DMS153 (cell line): ENCODE results near the gene TMEM131.
"Not testable (repeated sequence)": the region's sequence is repeated elsewhere in the genome, so short reads cannot be mapped to it uniquely, and the experiment has no call there.

Experiments used
- DNase-seq: peaks from one replicate; lab custom pipeline; 2025; lab: John Stamatoyannopoulos, UW

The TMEM131 gene

DNA sequence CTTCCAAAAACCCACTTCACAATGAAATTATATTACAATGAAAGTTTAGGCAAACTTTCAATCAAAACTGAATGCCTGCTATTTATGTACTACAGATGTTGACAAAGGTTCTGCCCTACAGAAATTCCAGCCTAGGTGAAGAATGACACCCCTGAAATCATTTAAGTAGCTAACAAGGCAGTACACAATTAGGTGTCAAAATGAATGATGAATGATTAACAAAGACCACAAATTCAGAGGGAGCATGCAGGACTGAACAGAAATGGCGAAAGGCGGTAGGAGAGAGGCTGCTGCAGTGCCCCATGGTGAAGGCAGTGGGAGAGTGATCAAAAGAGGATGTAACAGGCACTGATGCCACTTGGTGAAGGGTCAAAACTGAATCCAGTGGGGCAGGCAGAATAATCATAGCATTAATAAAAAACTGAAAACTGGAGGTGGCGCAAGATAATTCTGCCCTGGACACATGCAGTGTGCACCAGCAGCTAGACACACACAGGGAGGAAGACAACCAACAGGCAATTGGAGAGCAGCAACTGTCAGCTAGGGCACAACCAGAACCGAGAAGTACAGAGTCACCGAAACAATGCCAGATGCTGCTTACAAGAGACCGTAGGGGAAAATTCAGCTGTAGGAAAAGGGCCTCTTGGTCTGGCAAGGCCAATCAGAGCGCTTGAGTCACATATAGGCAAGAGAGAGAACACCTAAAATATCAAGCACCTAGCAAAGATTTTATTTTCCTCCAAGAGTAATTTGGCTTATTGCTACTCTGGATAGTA, 4.5 kb downstream of the TMEM131 start:
- DNase-seq: no peak

DNA sequence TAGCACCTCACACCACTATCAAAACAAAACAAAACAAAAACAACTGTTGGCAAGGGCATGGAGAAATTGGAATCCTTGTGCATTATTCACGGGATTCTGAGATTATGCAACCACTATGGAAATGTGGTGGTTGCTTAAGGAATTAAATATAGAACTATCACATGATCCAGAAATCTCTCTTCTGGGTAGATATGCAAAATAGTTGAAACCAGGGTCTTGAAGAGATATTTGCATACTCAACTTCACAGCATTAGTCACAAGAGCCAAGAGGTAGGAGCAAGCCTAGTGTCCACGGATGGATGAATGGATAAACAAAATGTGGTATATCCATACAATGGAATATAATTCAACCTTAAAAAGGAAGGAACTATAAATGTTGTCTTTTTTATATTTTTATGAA, 7.0 kb downstream of the TMEM131 start:
- DNase-seq: no peak

DNA sequence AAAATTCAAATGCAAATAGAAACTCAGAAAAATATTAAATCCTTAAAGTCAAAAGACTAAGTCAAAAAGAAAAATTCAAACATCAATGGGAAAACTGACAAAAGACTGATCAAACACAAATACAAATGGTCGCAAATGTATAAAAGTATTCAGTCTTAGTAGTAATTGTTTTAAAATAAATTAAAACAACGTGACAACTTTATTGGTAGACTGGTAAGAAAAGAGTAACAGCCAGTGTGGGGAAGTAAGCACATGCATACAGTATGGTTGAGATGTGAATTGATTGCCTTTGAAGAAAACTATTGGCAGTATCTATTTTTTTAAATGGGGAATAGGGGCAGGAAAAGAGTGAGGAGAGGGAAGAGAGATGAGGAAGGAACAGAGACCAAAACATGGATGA, 9.8 kb downstream of the TMEM131 start:
- DNase-seq: no peak

DNA sequence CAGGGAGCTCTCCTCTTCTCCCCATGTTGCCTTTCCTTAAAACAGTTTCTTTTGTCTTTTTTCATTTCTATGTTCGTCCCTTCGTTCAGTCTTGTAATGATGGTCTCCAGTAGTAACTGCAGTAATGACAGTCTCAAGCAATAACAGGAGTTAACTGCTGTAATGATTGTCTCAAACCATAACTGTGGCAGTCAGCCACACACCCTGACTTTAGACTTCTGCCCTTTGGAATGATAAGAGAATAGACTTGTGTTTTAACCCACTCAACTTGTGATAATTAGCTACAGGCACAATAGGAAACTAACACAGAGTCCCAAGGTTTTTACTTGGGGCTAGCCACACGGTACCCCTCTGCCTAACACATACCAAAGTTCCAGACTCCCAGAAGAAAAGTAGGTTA, 12.1 kb downstream of the TMEM131 start:
- DNase-seq: no peak

DNA sequence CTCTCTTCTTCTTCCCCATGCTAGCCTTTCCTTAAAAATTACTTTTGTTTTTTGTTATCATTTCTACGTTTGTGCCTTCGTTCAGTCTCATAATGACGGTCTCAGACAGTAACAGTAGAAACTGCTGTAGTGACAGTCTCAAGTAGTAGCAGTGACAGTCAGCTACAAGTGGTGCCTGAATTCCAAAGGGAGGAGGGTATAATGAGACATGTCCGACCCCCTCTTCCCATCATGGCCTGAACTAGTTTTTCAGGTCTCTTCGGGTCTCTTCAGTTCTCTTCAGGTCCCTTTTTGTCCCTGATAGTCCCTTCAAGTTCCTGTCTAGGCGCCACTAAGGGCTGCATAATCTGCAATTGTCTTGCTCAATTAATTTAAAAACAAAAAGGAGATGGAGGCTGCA, 12.6 kb downstream of the TMEM131 start:
- no peak for DNase-seq

DNA sequence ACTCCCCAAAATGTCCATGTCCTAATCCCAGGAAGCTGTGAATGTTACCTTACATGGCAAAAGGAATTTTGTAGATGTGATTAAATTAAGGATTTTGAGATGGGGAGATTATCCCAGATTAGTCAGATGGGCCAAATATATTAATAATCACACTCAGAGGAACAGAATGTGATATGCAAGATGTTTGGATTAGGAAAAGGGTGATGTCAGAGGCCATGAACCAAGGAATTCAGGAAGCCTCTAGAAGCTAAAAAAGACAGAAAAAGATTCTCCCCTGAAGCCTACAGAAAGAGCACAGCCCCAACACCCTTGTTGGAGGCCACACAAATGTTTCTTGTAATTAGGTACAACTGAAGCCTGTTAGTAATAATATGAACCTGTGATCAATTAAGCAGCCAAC, 13.1 kb downstream of the TMEM131 start:
- no peak for DNase-seq

DNA sequence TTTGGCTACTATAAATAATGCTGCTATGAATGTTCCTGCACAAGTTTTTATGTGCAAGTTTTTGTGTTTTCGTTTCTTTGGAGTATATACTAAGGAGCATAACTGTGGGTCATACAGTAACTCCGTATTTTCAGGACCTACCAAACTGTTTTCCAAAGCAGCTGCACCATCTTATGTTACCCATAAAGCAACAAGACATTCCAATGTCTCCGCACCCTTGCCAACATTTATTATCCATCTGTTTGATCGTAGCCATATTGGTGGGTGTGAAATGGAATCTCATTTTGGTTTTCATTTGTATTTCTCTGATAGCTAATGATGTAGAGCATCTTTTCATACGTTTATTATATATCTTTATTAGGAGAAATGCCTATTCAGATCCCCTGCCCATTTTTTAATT, 13.8 kb downstream of the TMEM131 start:
- no peak for DNase-seq

DNA sequence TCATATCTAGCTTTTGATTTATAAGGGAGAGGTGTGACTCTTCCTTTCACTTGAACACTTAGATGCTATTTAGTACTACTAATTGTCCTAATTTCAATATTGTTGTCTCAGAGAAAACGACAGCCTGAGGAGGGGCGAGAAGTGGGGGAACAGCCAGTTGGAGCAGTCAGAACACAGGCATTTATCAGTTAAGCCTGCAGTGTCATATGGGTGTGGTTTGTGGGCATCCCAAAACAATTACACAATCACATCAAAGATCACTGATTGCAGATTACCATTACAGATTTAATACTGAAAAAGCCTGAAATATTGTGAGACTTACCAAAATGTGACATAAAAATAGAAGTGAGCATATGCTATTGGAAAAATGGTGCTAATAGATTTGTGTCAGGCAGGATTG, 15.8 kb downstream of the TMEM131 start:
- no peak for DNase-seq

DNA sequence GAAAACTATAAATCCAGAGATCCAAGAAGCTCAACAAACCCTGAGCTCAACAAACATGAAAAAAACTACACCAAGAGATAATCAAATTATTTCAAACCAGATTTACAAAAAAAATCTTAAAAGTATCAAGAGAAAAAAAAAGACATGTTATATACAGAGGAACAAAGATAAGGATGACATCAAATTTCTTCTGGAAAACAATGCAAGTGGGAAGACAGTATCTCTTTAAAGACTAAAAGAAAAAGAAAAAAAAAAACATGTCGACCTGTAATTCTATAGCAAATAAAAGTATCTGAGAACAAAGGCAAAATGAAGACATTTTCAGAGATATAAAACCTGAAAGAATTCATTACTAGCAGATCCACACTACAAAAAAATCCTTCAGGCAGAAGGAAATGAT, 21.3 kb downstream of the TMEM131 start:
- no peak for DNase-seq

DNA sequence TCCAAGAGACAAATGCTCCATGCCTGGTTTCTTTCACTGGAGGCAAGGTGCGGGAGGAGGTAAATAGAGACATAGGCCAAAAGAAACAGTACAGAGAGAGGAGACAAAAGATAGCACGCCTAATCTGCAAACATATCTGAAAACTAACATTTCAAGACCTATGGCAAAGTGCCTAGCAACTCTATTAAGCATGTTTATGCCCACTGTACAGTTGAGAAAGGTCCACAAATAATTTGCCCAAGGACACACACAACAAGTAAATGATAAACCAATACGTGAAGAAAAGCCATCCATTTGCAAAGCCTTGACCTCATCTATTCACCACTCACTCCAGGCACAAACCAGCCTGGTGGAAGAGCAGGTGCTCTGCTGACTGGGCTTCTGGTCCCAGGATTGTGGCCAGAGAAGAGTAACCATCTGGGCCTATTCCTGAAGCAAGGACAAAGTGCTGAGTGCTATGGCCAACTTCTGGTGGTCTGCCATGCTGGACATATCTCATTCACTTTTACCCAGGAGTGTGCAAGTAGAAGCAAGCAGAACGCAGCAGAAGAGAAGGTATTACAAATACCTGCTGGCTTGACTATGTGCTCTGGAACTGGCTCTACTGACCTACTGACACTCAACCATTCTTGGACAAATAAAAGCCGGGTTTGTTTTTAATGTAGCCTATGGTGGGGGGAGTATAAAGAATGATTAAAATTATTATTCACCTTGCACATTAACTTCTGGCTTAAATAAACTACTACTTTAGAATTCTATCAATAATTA, 25.3 kb downstream of the TMEM131 start:
- DNase-seq: no peak

DNA sequence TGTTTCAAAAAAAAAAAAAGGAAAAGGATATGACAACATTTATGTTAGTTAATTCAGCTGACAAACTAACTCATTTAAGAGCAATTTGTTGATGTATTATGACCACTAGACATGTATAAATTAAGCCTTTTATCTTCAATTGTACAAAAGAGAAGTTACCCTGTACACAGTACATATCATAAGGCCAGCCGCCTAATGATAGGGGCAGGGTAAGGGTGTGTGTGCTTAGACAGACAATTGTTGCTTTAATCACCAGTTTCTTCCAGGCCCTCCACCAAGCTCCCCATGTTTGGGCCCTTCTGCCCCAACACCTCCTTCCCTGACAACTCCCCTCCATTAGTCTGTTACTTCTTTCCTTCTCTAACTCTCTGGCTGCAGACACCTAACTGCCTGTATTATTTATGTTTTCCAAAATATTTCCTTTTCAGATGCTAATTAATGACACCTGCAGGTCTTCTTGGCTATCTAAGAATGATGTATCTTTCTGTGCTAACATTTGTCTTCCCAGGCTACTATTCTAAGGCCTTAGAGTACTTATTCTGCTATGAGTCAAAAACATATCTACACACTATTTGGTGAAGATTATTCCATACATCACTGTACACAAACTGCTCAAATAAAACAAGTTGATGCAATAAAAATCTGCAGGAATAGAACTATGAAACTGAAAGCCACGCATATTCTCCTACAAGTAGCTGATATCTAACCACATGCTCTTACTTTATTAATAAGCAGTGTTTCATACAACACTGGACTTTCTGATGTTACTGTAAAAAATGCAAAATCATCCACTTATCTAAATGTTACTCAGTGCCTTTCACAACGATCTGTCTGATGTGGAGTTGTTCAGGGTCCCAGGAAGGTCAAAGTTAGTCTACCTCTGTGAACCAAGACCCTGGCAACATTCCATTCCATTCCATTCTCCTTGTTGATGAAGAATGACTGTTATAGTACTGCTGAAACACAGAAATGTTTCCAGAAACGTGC, 26.4 kb downstream of the TMEM131 start:
- DNase-seq: no peak

DNA sequence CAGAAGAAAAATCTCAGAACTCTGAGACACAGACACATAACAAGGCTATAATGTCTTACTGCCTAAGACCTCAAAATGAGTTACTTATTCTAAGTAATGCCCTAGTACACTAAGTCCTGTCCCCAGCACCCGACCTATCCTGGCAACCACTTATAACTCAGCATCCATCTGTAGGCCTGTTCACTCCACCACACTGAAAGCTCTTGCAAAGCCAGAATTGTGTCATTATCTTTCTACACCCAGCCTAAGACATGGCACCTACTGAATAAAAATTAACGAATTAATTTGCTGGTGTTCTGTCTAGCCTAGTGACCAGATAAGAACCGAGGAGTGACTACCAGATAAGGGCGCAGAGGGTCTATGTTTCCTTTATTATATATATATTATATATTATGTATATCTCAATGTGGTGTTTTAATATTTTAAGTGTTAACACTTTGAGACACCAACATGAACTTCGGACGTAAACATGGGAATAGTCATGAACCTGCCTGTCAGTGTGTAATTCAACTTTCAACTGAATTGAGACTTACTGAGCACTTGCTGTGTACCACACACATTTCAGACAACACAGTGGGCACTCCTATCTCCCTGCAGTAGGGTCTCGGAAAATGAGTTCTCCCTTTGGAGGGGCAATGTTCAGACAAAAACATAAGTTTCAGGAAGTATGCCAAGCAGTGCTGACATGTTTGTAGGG, 27.7 kb downstream of the TMEM131 start:
- no peak for DNase-seq

DNA sequence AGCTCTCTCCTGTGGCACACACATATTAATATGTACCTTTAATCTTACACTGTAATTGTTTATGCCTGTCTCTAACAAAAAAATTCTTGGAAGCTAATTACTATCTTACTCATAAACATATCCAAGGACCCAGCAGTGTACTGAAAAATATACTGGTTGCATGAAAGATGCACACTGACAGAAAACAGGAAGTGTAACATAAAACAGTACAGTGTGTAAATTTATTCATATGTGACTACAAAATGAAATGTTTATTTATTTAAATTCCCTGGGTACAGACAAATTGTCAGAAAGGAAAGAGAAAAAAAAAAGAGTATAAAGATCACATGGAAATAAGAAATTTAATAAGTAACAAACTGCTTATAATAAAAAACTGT, 28.5 kb downstream of the TMEM131 start:
- DNase-seq: no peak

DNA sequence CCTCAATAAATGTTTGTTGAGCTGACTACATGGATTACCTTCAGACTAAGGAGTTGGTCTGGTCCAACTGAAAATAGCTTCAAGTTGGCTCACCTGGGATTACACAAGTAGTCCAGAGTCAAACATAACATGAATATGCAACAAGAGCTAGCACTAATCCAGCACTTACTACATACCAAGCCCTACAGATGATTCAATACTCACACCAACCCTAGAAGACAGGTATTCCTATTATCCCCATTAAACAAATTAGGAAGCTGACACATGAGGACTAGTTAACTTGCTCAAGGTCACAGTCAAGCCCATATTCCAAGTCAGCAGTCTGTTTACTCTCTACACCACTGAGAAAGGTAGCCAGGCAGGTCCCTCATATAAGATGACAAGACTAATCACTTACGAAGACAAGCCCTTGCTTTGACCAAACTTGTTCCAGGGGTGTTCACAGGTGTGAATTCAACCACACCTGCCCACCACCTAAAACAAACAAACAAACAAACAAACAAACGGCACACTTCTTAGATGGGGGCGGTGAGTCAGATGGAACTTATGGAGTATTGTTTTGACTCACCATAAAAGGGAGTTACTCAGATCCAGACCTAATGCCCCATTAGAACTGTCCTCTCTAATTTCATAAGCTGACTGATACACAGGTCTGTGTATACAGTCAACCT, 29.1 kb downstream of the TMEM131 start:
- no peak for DNase-seq

DNA sequence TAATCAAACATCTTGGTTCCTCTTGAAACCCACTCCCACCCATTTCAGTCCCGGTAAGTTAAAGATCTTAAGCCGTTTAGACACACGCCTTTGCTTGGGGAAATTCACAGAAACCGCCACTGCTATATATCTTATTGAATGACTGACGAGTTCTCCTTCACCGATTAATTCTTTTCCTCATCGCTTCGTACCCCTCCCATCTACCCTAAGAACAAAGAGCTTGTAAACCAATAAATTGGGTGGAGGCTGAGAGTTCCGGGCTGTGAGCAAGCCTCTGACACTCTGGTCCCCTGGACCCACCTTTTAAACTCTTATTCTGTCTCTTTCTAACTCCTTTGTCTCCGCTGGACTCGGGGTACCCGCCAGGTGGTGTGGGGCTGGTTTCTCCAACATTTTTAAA, 30.6 kb downstream of the TMEM131 start:
- no peak for DNase-seq

DNA sequence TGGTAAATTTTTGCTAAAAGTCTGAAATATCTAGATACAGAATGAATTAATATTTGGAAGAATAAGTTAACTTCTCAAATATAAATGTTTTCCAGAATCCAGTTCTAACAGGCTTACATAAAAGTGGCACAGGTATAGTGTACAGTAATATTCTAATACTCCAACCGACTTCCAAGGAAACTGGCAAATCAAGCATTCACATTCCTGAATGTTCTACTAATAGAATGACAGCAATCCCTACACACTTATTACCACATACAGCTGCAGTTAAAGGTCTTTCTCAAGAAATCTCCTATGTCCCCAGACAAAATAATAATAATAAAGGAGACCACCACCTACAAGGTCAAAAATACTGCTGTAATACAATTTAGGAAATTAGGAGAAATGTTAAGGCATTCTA, 31.9 kb downstream of the TMEM131 start:
- no peak for DNase-seq

DNA sequence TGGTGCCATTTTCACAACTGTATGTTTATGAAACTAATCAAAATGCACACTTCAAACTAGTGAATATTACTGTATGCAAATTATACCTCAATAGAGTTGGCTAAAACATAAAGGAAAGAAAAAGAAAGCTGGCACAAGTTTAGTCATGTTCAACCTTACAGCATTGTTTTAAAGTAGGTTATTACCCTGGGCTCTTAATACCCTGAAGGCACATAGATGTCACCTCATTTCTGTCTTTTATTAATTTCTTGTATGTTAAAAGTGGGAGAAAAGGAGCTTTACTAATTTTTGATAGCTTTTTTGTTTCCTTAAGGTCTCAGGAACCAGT, 32.7 kb downstream of the TMEM131 start:
- DNase-seq: no peak

DNA sequence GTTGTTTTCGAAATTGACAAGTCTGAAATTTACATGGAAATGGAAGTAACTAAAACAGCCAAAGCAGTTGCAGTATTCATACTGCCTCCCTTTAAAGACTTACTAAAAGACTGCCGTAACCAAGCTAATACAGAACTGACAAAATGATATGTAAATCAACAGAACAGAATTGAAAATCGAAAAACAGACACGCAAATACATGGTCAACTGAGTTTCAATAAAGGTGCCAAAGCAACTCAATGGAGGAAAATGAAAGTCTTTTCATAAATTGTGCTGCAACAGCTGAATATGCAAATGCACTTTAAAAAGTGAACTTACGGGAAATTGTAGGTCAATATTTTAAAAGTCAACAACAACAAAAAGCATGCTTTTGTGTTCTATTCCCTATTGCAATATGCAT, 34.2 kb downstream of the TMEM131 start:
- no peak for DNase-seq

DNA sequence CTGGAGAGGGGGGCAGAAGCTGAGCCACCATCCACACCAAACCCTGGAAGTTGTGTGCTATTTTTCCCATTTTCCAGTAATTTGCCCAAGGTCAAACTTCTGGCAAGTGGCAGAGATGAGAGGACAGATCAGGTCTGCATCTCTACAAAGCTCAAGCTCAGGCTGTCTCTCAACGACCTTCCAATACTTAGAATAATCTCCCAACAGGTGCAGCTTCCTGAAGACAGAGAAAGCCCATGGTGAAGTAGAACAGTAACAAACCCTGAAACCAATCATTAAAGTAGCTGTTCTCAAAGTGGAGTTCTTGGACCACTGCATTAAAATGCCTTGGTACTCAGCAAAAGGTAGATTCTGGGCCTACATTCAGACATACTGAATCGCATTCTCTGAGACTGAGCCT, 37.6 kb downstream of the TMEM131 start:
- no peak for DNase-seq

DNA sequence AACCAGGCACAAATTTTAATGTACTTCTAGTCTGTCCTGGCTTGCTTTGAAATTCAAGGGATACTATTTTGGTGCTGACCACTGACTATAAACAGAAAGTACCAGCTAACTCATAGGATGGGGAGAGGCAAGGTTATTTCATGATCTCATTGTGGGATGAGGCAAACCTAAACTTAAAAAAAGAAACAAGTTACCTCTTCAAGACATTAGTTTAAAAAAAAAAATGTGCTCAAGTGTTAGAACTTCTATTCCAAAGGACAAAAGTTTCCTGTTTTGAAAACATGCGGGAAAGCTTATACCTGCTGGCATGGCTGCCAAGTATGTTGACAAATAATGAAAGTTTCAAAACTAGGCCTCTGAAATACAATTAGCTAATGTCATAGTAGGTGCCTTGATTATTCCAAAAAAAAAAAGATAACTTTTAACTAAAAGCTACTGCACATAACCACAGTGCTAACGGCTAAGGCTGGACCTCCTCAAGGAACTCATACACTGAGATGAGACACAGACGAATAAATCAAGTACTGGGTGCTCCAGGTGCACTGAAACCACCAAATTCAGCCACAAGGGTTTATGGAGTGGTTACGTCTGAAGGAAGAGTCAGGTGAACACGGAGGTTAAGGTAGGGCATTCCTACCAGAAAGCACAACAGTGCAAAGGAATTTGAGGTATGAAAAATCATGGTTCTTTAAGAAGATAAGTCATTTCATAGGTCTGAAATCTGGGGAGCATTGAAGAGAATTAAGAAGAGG, 38.1 kb downstream of the TMEM131 start:
- DNase-seq: no peak

DNA sequence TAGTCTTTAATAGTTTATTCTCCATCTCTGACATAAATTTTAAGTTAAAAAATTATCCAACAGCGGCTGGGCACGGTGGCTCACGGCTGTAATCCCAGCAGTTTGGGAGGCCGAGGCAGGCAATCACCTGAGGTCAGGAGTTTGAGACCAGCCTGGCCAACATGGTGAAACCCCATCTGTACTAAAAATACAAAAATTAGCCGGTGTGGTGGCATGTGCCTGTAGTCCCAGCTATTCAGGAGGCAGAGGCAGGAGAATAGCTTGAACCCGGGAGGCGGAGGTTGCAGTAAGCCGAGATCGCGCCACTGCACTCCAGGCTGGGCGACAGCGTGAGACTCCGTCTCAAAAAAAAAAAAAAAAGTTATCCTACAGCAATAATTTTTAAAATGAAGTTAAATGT, 39.0 kb downstream of the TMEM131 start:
- not testable (repeated sequence) for DNase-seq
